Inflammatory macrophage treated with lipopolysaccharide for 4 hours (primary cell): ENCODE measurements around the gene APOA1.

ENCODE experiments used
- DNase-seq: peaks from one replicate; pipeline ENCODE4 v3.0.0-alpha.2; 2020

The APOA1 gene

GRCh38 chr11:116833491-116833815, 4.0 kb downstream of the APOA1 start:
- no peak for DNase-seq

- no peak for DNase-seq
Measured at GRCh38 chr11:116832350-116833290, 4.8 kb downstream of the APOA1 start.

GRCh38 chr11:116831790-116832349, 5.6 kb downstream of the APOA1 start:
- no peak for DNase-seq

DNA sequence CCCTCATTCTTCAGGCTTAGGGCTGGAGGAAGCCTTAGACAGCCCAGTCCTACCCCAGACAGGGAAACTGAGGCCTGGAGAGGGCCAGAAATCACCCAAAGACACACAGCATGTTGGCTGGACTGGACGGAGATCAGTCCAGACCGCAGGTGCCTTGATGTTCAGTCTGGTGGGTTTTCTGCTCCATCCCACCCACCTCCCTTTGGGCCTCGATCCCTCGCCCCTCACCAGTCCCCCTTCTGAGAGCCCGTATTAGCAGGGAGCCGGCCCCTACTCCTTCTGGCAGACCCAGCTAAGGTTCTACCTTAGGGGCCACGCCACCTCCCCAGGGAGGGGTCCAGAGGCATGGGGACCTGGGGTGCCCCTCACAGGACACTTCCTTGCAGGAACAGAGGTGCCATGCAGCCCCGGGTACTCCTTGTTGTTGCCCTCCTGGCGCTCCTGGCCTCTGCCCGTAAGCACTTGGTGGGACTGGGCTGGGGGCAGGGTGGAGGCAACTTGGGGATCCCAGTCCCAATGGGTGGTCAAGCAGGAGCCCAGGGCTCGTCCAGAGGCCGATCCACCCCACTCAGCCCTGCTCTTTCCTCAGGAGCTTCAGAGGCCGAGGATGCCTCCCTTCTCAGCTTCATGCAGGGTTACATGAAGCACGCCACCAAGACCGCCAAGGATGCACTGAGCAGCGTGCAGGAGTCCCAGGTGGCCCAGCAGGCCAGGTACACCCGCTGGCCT, 7.1 kb downstream of the APOA1 start:
- DNase-seq: no peak

GRCh38 chr11:116829525-116830183, 7.8 kb downstream of the APOA1 start, which contains the start of gene APOC3:
Gene APOC3, plus strand, starts transcription at chr11:116829907. Its CDS starts 676 bp downstream, at chr11:116830583.
- DNase-seq: no peak

- no peak for DNase-seq
Measured at GRCh38 chr11:116828632-116829524, 8.5 kb downstream of the APOA1 start.

- DNase-seq: no peak
Measured at GRCh38 chr11:116827461-116827860, 10.0 kb downstream of the APOA1 start.

DNA sequence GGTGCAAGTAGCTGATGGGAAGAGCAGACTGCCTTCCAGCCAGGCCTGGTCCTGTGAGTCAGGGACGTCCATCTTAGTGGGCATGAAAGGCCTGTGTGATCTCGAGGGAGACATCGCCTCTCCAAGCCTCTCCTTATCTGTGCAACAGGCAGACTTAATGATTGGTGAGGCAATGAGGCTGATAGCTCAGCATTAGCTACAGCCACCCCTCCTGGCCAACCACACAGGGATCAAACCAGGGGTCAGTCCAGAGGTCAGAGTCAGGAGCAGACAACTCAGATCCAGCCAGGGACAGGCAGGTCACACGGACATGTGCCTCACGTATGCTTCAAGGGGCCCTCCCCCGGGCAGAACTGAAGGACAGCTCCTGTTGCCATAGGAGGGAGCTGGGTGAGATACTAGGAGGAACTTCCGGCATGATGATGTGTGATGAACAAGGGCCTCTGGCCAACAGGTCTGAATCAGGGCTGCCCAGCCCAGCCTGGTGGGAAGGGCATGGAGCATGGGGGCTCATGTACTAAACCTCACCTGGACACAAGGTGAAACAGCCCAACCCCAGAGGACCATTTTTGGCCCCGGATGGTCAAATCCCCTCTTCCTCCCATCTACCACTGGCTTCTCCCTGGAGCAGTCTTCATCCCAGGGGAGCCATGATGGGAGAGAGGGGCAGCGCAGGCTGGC, 10.5 kb downstream of the APOA1 start:
- no peak for DNase-seq

- no peak for DNase-seq
Measured at GRCh38 chr11:116825854-116826750, 11.3 kb downstream of the APOA1 start.

DNA sequence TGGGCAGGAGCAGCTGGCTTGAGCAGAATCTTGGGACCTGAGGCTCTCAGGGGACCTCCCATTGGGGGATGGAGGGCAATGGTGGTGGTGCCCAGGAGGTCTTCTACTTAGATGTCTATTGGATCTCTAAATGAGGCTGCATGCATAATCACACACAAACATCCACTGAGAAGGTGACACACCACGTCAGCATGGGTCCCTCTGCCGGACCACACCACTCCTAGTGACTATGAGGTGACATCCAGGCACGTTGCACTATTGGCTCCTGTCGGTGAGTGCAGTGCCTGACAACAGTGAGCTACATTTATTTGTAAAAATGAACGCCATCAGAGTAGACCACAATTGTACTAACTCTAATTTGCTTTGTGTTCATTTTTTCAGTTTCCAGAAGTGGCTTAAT, 12.0 kb downstream of the APOA1 start:
- DNase-seq: no peak

GRCh38 chr11:116823031-116823843, 14.2 kb downstream of the APOA1 start, which contains the start of gene APOA4:
Gene APOA4, minus strand, starts transcription at chr11:116823304. Its CDS starts 113 bp downstream, at chr11:116823191.
- no peak for DNase-seq

- no peak for DNase-seq
Measured at GRCh38 chr11:116822575-116822974, 14.8 kb downstream of the APOA1 start.

- no peak for DNase-seq
Measured at GRCh38 chr11:116821050-116821918, 16.1 kb downstream of the APOA1 start.

- DNase-seq: no peak
Measured at GRCh38 chr11:116819049-116819448, 18.4 kb downstream of the APOA1 start.

DNA sequence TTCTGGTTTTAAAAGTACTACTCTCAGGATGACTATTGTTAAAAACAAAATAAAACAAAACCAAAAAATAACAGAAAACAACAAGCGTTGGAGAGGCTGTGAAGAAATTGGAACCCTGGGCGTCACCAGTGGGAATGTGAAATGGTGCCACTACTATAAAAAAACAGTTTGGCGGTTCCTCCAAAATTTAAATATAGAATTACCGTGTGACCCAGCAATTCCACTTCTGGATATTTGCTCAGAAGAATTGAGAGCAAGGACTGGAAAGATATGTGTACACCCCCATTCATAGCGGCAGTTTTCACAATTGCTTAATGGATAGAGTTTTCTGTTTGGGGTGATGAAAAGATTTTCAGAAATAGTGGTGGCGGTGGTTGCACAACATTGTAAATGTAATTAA, 22.9 kb downstream of the APOA1 start:
- DNase-seq: no peak

- no peak for DNase-seq
Measured at GRCh38 chr11:116813781-116814471, 23.5 kb downstream of the APOA1 start.

DNA sequence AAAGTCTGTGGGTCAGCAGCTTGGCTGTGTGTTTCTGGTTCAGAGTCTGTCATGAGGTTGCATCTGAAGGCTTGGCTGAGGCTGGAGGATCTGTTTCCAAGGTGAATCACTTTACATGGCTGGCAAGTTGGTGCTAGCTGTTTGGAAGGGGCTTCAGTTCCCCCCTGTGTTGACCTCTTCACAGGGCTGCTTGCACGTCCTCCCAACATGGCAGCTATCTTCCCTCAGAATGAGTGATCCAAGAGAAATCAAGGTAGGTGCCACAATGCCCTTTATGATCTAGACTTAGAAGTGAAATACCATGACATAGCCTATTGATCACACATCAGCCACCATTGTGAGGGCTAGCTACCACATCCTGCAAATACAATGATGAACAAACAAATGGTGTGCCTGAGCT, 24.3 kb downstream of the APOA1 start:
- DNase-seq: no peak

DNA sequence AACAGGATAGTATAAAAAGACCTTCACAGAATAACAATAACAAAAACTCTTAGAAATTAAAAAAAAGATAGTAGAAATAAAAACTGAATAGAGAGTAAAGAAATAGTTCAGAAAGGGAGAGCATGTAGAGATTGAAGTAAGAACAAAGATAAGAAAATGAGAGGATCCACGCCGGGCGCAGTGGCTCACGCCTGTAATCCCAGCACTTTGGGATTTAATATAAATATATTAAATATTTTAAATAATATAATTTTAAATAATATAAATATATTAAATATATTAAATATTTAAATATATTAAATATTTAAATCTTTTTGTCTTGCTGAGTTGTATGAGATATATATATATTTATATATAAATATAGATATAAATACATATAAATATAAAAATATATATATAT, 25.3 kb downstream of the APOA1 start:
- no peak for DNase-seq
